GM13976 (cell line): ENCODE data around the gene MINDY4.

Experiments
- DNase-seq: peaks from one replicate; pipeline ENCODE4 v3.0.0; 2012; ENCODE audit warnings: low spot score
- in situ Hi-C: fragments of 300-500 bp; cut with MboI; formaldehyde crosslinking; loops from one replicate; pipeline ENCODE4 v1.12.0; 2022; ENCODE audit warnings: low sequenced_read_pairs, mixed read lengths, inconsistent platforms; ENCODE audit not compliant: unreplicated experiment
- TF ChIP-seq, protein P1 (sequence below): IDR thresholded peaks from 2 replicates; pipeline ENCODE4 v1.5.1; 2012; ENCODE audit warnings: borderline replicate concordance, mild to moderate bottlenecking; ENCODE audit not compliant: insufficient read depth; ENCODE audit errors: extremely low read depth, missing control alignments, control extremely low read depth

MINDY4 gene

DNA sequence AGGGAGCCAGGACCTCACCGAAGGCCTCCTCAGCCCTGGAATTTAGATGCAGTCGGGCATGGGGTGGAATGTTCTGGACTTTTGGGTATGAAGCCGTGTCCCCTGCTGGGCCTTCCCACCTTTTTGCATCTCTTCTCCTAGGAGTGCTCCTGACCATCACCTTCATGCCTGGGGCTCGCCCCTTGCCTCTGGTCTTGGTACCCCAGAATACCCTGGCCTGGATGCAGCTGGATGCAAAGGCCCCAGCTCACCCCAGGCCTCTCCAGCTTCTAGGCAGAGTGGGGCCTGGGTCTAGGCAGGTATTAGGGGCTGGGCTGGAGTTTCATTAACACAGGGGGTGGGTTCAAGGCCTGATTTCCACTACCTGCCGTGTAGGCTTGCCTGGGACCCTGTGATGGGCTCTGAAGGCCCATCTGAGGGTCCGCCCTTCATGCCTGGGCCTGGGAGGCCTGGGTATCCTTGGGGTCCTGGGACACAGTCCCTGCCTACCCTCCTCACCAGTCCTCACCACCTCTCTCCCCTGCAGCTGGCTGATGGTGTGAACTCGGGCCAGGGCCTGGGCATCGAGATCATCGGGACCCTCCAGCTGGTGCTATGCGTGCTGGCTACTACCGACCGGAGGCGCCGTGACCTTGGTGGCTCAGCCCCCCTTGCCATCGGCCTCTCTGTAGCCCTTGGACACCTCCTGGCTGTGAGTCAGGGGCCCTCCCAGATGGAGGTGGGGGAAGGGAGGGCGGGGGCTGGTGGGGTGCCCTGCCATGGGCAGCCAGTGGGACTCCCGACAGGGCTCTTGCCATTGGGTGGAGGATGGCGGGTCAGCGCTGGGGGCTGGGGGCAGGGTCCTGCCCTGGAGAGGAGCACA lies 150.6 kb downstream of the MINDY4 start:
- in situ Hi-C loops = no loop called here
- DNase-seq = no peak
- TF ChIP-seq, protein P1, sequence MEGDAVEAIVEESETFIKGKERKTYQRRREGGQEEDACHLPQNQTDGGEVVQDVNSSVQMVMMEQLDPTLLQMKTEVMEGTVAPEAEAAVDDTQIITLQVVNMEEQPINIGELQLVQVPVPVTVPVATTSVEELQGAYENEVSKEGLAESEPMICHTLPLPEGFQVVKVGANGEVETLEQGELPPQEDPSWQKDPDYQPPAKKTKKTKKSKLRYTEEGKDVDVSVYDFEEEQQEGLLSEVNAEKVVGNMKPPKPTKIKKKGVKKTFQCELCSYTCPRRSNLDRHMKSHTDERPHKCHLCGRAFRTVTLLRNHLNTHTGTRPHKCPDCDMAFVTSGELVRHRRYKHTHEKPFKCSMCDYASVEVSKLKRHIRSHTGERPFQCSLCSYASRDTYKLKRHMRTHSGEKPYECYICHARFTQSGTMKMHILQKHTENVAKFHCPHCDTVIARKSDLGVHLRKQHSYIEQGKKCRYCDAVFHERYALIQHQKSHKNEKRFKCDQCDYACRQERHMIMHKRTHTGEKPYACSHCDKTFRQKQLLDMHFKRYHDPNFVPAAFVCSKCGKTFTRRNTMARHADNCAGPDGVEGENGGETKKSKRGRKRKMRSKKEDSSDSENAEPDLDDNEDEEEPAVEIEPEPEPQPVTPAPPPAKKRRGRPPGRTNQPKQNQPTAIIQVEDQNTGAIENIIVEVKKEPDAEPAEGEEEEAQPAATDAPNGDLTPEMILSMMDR = no peak

DNA sequence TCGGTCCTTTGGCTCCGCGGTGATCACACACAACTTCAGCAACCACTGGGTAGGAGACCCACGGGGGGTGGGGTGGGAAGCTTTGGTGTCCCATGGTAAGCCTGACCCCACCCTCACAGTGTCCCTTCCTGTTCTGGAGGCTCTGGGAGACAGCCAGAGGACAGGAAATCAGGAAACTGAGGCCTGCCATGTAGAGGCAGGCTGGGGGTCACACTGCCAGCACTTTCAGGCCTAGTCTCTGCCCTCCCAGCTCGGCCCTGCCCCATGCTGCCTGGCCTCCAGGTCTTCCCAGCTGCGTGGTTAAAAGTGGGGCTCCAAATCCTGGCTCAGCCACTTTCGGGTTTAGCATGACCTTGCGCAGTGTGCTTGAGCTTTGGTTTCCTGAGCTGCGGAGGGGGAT lies 151.4 kb downstream of the MINDY4 start:
- in situ Hi-C loops = no loop called here
- no peak for DNase-seq
- TF ChIP-seq, protein P1 = no peak

DNA sequence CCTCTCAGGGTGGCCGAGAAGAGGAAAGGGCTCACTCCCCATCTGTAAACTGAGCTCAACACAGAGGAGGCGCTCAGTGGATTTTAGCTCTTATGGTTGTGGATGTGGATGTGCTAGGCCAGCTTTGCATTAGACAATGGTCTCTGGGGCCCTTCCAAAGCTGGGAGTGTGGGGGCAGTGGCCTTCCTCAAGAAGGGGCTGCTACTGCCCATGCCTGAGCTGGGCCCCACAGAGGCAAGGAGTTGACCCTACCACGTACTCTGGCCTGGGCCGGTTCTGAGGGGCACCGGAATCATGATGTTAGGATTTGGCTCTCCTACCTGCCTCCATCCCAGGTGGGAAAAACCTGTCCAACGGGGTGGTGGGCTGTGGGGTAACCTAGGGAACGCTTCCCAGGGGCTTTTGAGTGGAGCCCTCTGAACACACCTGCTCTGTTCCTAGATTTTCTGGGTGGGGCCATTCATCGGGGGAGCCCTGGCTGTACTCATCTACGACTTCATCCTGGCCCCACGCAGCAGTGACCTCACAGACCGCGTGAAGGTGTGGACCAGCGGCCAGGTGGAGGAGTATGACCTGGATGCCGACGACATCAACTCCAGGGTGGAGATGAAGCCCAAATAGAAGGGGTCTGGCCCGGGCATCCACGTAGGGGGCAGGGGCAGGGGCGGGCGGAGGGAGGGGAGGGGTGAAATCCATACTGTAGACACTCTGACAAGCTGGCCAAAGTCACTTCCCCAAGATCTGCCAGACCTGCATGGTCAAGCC lies 152.0 kb downstream of the MINDY4 start:
- peak; percentile 25 for DNase-seq
- TF ChIP-seq, protein P1 = no peak
- in situ Hi-C loops = no loop called here

DNA sequence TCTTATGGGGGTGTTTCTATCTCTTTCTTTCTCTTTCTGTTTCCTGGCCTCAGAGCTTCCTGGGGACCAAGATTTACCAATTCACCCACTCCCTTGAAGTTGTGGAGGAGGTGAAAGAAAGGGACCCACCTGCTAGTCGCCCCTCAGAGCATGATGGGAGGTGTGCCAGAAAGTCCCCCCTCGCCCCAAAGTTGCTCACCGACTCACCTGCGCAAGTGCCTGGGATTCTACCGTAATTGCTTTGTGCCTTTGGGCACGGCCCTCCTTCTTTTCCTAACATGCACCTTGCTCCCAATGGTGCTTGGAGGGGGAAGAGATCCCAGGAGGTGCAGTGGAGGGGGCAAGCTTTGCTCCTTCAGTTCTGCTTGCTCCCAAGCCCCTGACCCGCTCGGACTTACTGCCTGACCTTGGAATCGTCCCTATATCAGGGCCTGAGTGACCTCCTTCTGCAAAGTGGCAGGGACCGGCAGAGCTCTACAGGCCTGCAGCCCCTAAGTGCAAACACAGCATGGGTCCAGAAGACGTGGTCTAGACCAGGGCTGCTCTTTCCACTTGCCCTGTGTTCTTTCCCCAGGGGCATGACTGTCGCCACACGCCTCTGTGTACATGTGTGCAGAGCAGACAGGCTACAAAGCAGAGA lies 152.7 kb downstream of the MINDY4 start:
- TF ChIP-seq, protein P1 = no peak
- in situ Hi-C loops = no loop called here
- peak; percentile 34 for DNase-seq

DNA sequence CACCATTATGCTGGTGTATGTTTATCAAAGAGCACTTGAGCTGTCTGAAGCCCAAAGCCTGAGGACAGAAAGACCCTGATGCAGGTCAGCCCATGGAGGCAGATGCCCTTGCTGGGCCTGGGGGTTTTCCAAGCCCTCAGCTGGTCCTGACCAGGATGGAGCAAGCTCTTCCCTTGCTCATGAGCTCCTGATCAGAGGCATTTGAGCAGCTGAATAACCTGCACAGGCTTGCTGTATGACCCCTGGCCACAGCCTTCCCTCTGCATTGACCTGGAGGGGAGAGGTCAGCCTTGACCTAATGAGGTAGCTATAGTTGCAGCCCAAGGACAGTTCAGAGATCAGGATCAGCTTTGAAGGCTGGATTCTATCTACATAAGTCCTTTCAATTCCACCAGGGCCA lies 153.4 kb downstream of the MINDY4 start:
- peak; percentile 12 for DNase-seq
- TF ChIP-seq, protein P1 = no peak
- in situ Hi-C loops = no loop called here

DNA sequence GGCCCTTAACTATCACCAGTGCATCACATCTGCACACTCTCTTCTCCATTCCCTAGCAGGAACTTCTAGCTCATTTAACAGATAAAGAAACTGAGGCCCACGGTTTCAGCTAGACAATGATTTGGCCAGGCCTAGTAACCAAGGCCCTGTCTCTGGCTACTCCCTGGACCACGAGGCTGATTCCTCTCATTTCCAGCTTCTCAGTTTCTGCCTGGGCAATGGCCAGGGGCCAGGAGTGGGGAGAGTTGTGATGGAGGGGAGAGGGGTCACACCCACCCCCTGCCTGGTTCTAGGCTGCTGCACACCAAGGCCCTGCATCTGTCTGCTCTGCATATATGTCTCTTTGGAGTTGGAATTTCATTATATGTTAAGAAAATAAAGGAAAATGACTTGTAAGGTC lies 153.9 kb downstream of the MINDY4 start:
- DNase-seq = peak; percentile 4
- TF ChIP-seq, protein P1 = no peak
- in situ Hi-C loops = no loop called here
